Ectodermal cell (in vitro differentiated cells): ENCODE data around the gene ANKRD13D.
A peak's percentile ranks its signal among the peaks of the same experiment; 100 is the strongest.

ENCODE experiments used
- H3K27ac ChIP-seq: 2 replicates; pipeline ENCODE4 v1.7.0; 2013; ENCODE audit warnings: mild to moderate bottlenecking, low read depth, low read length; ENCODE audit not compliant: insufficient read depth, poor library complexity, severe bottlenecking
- H3K27me3 ChIP-seq: 2 replicates; pipeline ENCODE4 v1.7.0; 2013; ENCODE audit warnings: mild to moderate bottlenecking, low read length; ENCODE audit not compliant: insufficient read depth, control insufficient read depth, poor library complexity, severe bottlenecking
- H3K36me3 ChIP-seq: one replicate; pipeline ENCODE4 v1.7.0; 2013; ENCODE audit warnings: low read length; ENCODE audit not compliant: control insufficient read depth, insufficient read depth
- H3K4me1 ChIP-seq: one replicate; pipeline ENCODE4 v1.7.0; 2013; ENCODE audit warnings: low read length; ENCODE audit not compliant: control insufficient read depth, insufficient read depth
- H3K4me3 ChIP-seq: 2 replicates; pipeline ENCODE4 v1.7.0; 2013; ENCODE audit warnings: low read depth, low read length, control low read depth; ENCODE audit not compliant: insufficient read depth
- H3K9me3 ChIP-seq: 2 replicates; pipeline ENCODE4 v1.7.0; 2013; ENCODE audit warnings: mild to moderate bottlenecking, low read length, moderate library complexity; ENCODE audit not compliant: control insufficient read depth
- WGBS, 2 experiments: methylation state at CpG; one replicate each; pipeline ENCODE4 v1.1.7; 2013; ENCODE audit warnings: missing lambda C conversion rate in 2 of 2; 5-methylcytosine and 5-hydroxymethylcytosine counted together

The ANKRD13D gene

DNA sequence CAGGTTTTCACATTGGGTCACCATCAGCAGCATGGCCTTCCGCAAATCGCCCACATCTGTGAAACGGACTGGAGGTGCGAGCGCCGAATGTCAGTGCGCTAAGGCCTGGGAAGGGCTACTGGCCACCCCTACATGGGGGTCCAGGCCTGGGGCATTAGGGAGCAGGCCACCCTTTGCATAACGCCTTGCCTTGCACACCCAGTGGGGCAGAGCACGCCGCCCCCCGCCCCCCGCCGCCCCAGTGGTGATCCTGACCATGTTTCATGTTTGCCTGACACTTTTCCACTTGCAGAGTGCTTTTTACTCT is 20.2 kb upstream of the ANKRD13D start:
- whole genome bisulfite sequencing, 2 experiments: 94 to 96% methylated on average over 13 of the region's 13 CpGs
- peaks cover 15% of the 10 kb centered on the region for H3K27me3 ChIP-seq

DNA sequence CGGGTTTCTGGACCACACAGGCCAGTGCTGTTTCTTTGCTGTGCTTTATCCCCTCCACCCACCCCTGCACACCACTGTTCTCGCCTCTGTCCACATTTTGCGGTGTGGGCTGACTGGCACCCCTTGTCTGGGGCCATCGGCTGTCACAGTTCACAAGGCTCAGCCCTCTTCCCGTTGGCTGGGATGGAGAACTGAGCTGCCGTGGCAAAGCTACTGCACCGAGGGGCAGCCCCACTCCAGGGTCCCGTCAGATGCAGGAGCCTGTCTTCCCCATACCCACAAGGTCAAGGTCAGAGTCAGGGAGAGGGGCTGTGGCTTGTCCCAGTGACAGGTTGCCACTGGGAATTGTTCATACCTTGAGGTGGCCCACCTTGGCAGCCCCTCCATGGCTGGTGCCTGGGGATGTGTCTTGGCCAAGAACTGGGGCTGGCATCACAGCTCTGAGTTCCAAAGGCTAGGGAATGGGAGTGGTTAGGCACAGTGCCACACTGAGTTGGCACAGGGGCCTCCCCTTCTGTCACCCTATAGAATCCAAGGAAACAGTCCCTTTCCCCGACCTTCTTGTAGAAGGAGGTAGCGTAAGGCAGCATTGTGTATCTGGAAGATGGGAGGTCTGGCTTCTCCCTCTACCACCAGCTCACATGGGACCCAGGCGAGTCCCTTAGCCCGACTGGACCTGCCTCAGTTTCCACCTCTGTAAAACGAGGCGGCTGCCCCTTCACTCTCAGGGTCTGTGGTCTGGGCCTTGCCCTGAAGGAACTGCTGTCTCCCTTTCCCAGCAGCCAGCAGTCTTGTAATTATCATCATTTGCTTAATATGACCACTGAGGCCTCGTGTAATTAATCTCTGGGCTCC is 19.5 kb upstream of the ANKRD13D start:
- Histone ChIP-seq H3K4me1 (peaks cover 42% of the 10 kb centered on the region), H3K27ac (peak overlapping the region; percentile 36), H3K36me3 (no peaks in the 10 kb centered on the region), H3K4me3 (peak overlapping the region; percentile 13), H3K27me3 (peaks cover 14% of the 10 kb centered on the region), H3K9me3 (no peaks in the 10 kb centered on the region)
- 79 to 81% methylated on average over 15 of the region's 15 CpGs for WGBS, 2 experiments

More for the DNA sequence above, 20.2 kb upstream of the ANKRD13D start:
- H3K9me3 ChIP-seq: no peaks in the 10 kb centered on the region
- H3K27ac ChIP-seq: no peak overlapping the region
- no peak overlapping the region for H3K4me3 ChIP-seq
- peaks cover 42% of the 10 kb centered on the region for H3K4me1 ChIP-seq
- no peaks in the 10 kb centered on the region for H3K36me3 ChIP-seq

DNA sequence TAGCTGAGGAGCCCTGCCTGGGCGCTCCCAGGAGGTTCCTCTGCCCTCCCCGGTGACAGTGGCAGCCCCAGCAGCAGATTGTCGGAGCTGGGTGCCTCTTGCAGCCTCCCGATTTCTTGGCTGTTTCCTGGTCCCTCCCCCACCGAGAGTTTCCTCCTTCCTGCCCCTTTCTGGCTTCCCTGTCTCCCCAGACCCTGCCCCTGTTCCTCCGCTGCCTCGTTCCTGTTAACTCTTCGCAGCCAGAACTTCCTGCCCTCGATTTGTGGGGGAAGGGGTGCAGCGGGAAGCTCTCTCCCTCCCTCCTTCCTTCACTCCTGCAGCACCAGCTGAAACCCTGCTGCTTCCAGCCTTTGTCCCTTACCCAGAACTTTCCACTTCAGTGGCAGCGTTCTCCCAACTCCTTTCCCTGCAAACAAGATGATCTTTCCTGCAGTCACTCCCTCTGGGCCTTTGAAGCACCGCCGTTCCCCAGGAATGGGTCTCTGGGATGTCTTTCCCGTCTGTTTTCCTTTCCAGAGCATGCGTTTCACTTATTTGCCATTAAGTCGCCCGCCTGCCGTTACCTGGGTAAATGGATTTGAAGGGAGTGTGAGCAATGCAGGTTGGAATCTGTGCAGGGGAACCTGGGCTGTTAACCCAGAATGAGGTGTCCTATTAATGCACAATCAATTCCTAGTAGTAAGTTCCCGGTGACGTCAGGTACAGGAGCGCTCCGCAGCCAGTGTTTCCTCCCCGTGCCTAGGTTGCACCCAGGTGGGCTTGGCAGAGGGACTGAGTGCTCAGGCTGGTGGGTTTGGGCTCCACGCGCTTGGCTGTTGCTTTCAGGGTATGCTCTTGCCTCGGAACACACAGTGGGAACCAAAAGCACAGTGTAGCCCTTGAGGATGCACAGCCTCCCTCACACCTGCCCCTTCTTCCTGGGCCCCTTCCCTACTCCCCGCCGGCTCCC is 18.6 kb upstream of the ANKRD13D start:
- Histone ChIP-seq H3K4me3 (peak overlapping the region; percentile 7), H3K4me1 (peaks cover 42% of the 10 kb centered on the region), H3K27me3 (peaks cover 4% of the 10 kb centered on the region), H3K36me3 (no peaks in the 10 kb centered on the region), H3K27ac (peak overlapping the region; percentile 44), H3K9me3 (no peaks in the 10 kb centered on the region)
- 34 to 36% methylated on average over 28 of the region's 28 CpGs for WGBS, 2 experiments

DNA sequence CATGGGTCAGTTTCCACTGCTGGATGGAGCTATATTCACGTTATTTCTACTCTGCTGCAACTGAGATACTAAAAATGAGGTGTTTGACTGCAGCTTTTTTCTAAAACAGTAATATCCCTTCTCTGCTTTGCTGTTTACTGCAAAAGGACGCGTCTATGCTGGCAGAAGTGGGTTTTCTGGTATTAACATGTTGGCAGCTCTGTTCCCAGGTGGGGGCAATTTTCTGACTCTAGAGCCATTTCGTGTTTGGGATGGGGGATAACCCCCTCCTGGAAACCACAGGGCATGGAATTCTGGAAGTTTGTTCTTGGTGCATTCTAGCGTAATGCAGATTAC is 17.9 kb upstream of the ANKRD13D start:
- Histone ChIP-seq H3K9me3 (no peaks in the 10 kb centered on the region), H3K36me3 (no peaks in the 10 kb centered on the region), H3K4me1 (peaks cover 42% of the 10 kb centered on the region), H3K27ac (no peak overlapping the region), H3K27me3 (no peaks in the 10 kb centered on the region), H3K4me3 (no peak overlapping the region)
- WGBS, 2 experiments: 84 to 88% methylated on average over 5 of the region's 5 CpGs

DNA sequence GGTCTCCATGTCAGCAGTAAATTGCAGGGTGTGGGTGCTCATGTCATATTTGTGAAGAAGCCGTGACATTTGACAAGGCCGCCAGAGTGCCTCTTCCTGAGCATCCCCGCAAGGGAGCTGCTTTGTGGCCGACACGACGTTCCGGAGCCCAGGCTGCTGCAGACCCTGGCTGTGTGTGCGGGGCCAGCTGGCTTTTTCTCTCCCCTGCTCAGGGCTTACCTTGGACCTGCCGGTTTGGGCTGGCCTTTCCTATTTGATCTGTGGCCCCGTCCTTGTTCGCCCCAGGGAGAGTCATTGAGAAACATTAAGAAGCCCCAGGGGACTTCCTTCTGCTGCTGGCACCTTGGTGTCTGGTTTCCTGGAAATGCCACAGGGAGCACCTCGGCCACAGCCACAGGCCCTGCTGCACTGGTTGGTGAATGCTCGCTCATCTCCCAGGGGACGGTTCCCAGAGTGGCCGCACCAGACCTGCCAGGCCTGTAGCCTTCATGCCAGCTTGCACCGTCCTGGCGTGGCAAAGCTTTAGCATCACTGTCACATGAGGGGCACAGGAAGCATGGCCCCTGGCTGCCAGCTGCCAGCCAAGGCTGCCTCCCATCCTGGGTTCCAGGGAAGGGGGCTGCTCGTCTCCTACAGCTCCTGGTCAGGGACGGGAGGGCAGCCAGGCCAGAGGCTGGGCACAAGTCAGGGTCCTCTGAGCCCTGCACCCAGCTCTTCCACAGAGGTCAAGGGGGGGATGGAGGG is 17.4 kb upstream of the ANKRD13D start:
- Histone ChIP-seq H3K27ac (no peak overlapping the region), H3K4me1 (peaks cover 44% of the 10 kb centered on the region), H3K4me3 (no peak overlapping the region), H3K27me3 (no peaks in the 10 kb centered on the region), H3K36me3 (no peaks in the 10 kb centered on the region), H3K9me3 (no peaks in the 10 kb centered on the region)
- 85 to 86% methylated on average over 19 of the region's 19 CpGs for WGBS, 2 experiments

DNA sequence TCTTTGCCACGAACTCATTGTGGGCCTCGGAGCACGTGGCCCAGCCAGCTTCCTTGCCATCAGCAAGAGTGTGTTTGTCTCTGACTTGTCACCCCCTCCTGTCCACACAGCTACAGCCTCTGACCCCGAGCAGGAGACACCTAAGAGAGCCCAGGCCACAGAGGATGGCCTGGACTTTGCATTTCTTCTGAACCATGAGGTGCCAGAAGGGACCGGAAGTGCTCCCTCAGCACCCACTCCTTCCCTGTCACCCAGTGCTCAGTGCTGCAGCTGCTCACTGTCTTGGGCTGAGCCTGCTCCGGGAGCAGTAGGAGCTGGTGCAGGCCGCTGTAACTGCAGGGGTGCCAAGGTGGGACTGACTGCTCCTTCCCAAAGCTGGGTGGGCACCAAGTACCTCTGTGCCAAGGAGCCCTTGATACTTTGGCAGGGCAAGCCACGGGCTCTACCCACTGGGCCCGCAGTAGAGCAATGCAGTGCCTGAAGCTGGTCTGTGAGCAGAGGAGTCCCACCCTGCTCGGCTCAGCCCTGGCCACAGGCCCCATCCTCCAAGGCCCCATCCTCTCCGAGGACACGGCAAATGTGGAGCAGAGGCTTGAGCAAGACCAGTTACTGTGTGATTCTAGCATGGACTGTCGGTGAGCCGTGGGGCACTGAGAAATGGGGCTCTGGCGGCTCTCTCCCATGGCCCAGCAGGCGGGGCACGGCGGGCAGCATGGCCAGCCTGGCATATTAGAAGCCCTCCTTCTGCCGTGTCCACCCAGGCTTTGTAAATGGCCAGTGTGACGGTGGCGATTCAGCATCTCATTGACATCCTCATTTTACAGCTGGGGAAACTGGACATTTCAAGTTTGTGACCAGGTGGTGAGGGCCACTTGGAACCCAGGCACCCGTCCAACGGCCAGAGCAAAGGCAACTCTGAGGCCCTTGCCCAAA is 16.5 kb upstream of the ANKRD13D start:
- Histone ChIP-seq H3K4me3 (no peak overlapping the region), H3K36me3 (no peaks in the 10 kb centered on the region), H3K4me1 (peaks cover 50% of the 10 kb centered on the region), H3K27ac (no peak overlapping the region), H3K9me3 (no peaks in the 10 kb centered on the region), H3K27me3 (no peaks in the 10 kb centered on the region)
- WGBS, 2 experiments: 94% methylated on average over 23 of the region's 23 CpGs

DNA sequence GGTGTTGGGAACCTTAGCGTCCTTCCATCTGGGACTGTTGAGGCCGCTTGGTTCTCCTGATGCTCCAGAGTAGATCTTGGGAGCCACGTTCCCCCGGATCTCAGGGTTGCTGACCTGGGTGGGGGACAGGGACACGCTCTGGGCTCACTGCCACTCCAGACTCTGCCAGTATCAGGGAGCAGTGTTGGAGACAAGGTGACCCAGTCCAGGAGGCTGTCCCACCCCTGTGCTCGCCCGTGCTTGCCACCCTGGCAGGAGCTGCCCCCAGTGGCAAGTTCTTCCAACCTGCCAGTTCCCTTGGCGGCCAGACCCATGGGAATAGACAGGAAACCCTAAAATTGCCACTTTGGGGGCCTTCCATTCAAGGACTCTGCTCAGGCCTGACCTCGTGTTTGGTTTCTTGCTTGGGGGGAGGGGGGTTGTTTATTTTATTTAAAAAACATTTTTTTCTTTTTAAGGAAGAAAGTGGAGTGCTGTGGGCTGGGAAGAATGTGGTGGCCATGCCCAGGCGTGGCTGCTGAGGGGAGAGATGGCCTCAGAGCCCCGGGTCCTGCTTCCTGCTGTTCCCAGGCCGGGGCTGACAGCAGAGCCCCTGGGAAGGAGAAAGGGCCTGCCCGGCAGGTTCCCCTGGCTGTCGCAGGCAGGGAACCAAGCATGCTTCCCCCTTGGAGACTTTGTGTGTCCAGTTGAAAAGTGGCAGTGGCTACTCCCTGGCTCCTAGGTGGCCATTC is 15.7 kb upstream of the ANKRD13D start:
- Histone ChIP-seq H3K4me3 (no peak overlapping the region), H3K36me3 (no peaks in the 10 kb centered on the region), H3K4me1 (peaks cover 47% of the 10 kb centered on the region), H3K27ac (no peak overlapping the region), H3K9me3 (no peaks in the 10 kb centered on the region), H3K27me3 (no peaks in the 10 kb centered on the region)
- WGBS, 2 experiments: 84% methylated on average over 14 of the region's 14 CpGs

DNA sequence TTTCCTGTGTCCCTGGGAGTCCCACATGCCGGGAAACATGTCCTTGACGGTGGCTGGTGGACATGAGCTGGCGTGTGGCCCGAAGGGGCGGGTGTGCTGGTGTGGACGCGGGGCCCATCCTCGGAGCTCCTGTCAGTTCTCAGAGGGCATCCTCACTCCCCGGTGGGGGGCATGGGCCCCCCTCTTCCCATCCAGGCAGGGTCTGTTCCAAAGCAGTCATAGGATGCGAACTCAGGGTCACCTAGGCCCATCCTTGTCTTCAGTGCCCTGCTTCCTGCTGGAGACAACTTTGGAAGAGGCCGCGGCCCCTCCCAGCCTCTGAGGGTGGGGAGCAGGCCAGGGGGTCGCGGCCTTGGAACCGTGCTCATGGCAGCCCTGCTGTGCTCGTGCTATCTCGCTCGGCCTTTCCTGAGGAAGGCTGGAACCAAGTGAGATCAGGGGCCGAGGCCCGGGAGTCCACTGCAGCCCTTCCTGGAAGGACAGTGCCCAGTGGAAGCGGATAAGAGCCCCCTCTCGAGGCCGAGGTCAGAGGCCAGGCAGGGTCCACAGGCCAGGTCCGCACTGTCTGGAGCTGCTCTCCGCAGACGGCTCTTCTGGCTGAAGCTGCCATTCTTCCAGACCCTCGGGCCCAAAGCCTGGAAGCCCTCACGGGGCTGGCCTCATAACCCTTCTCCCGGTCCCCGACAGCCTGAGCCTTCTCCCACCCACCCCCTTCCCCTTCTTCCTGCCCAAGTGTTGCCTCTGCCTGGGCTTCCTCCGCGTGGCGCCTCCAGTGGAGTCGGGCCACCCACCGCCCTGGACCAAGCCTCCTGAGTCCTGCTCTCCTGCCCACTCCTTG is 14.1 kb upstream of the ANKRD13D start:
- no peak overlapping the region for H3K4me3 ChIP-seq
- peaks cover 1% of the 10 kb centered on the region for H3K36me3 ChIP-seq
- H3K4me1 ChIP-seq: peaks cover 32% of the 10 kb centered on the region
- 92 to 93% methylated on average over 35 of the region's 35 CpGs for WGBS, 2 experiments
- H3K9me3 ChIP-seq: no peaks in the 10 kb centered on the region
- no peak overlapping the region for H3K27ac ChIP-seq
- H3K27me3 ChIP-seq: no peaks in the 10 kb centered on the region
